ENCODE results near the gene HOOK2. TPM values are rescaled to one million over a fixed set of nuclear protein-coding genes. Genes with fewer than 3 reads are reported as not detected.

The HOOK2 gene
- total and polyA plus RNA-seq, 9 of the 15 experiments (the other 6 are each of a cell fraction or from before 2014, with no cell fraction given), result 1.3 to 17.2 (median 9.9) TPM

DNA sequence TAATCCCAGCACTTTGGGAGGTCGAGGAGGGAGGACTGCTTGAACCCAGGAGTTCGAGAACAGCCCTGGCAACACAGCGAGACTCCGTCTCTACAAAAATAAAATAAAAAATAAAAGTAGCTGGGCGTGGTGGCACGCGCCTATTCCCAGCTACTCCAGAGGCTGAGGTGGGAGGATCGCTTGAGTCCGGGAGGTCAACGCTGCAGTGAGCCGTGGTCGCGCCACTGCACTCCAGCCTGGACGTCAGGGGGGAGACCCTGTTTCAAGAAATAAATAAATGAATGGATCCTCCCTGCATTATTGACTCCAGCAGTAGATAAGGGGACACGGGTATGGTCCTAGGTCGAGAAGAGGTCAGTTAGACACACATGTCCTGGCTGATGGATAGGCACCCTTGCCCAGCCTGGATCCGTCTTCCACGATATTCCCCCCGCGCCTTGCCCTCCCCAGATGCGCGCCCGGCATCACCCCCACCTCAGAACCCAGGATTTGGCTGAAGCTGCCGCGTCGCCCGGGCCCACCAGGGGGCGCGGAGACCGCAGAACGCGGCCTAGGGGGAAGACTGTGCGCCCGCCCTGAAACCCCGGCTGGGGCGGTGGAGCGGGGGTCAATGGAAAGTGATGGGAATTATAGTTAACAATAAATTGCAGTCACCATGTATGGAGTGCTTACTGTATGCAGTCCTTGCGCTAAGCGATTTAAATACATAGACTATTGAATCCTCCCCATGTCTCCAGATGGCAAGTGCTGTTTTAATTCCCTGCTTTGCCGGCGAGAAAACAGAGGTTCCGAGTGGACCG lies 2.1 kb upstream of the HOOK2 start (continued):
- TF ChIP-seq, protein P1, sequence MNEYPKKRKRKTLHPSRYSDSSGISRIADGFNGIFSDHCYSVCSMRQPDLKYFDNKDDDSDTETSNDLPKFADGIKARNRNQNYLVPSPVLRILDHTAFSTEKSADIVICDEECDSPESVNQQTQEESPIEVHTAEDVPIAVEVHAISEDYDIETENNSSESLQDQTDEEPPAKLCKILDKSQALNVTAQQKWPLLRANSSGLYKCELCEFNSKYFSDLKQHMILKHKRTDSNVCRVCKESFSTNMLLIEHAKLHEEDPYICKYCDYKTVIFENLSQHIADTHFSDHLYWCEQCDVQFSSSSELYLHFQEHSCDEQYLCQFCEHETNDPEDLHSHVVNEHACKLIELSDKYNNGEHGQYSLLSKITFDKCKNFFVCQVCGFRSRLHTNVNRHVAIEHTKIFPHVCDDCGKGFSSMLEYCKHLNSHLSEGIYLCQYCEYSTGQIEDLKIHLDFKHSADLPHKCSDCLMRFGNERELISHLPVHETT (CRISPR knock-in tag; conservative IDR thresholded peaks at IDR 0.05 in 1 of 2, IDR thresholded peaks at IDR 0.05 in 1 of 2), result 0 out of 4 replicates have a peak, but pooled peaks of 1 of the 2 experiments have one; percentile 1
- TF ChIP-seq PTBP1 (IDR thresholded peaks at IDR 0.05; ENCODE audit: low read depth, low read length) (no peak), HSF4 (CRISPR knock-in tag; IDR thresholded peaks at IDR 0.05; ENCODE audit: borderline replicate concordance) (no peak), DPF2 (IDR thresholded peaks at IDR 0.05) (no peak), KAT2B (IDR thresholded peaks at IDR 0.05; ENCODE audit: low read depth, low read length) (no peak), EP300 (IDR thresholded peaks at IDR 0.05; ENCODE audit: low read length) (peak; percentile 15; the same call in 1 of the 2 replicates), RAD21 (CRISPR knock-in tag; conservative IDR thresholded peaks at IDR 0.05 in 1 of 2, IDR thresholded peaks at IDR 0.05 in 1 of 2) (peak; percentile 93 to 94), SMARCB1 (IDR thresholded peaks at IDR 0.05; ENCODE audit: insufficient read length, low read depth) (no peak), CHD4 (IDR thresholded peaks at IDR 0.05; ENCODE audit: insufficient read depth, insufficient replicate concordance, low read depth, low read length, poor library complexity, severe bottlenecking) (no peak), LCOR (CRISPR knock-in tag; IDR thresholded peaks at IDR 0.05) (peak; percentile 84), CTBP1 (IDR thresholded peaks at IDR 0.05; ENCODE audit: borderline replicate concordance) (peak; percentile 59; the same call in 1 of the 2 replicates), TFAM (CRISPR knock-in tag; conservative IDR thresholded peaks at IDR 0.05) (no peak), ZNF224 (CRISPR knock-in tag; IDR thresholded peaks at IDR 0.05) (no peak), ZNF174 (CRISPR knock-in tag; IDR thresholded peaks at IDR 0.05) (no peak), FOXJ3 (CRISPR knock-in tag; IDR thresholded peaks at IDR 0.05) (no peak), HOXB6 (CRISPR knock-in tag; IDR thresholded peaks at IDR 0.05; ENCODE audit: borderline replicate concordance) (no peak)
- TF ChIP-seq, protein P2, sequence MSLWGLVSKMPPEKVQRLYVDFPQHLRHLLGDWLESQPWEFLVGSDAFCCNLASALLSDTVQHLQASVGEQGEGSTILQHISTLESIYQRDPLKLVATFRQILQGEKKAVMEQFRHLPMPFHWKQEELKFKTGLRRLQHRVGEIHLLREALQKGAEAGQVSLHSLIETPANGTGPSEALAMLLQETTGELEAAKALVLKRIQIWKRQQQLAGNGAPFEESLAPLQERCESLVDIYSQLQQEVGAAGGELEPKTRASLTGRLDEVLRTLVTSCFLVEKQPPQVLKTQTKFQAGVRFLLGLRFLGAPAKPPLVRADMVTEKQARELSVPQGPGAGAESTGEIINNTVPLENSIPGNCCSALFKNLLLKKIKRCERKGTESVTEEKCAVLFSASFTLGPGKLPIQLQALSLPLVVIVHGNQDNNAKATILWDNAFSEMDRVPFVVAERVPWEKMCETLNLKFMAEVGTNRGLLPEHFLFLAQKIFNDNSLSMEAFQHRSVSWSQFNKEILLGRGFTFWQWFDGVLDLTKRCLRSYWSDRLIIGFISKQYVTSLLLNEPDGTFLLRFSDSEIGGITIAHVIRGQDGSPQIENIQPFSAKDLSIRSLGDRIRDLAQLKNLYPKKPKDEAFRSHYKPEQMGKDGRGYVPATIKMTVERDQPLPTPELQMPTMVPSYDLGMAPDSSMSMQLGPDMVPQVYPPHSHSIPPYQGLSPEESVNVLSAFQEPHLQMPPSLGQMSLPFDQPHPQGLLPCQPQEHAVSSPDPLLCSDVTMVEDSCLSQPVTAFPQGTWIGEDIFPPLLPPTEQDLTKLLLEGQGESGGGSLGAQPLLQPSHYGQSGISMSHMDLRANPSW (CRISPR knock-in tag; IDR thresholded peaks at IDR 0.05), result no peak
